Body of pancreas (tissue), 4 donors: ENCODE data around the gene LRRC8B. TPM values are rescaled to one million over a fixed set of nuclear protein-coding genes. Genes with fewer than 3 reads are reported as not detected.
"Not testable (repeated sequence)": the region's sequence is repeated elsewhere in the genome, so short reads cannot be mapped to it uniquely, and the experiment has no call there.

Experiments
- ATAC-seq: fragments of 150-250 bp; one replicate; pipeline ENCODE4 v1.9.1; 2016
- DNase-seq, 4 donors: peaks; one replicate each; pipeline ENCODE4 v3.0.0-alpha.2; 2019
- H3K27ac ChIP-seq, 4 donors: fragments of 200-600 bp; sonication (generic); 1 replicate in 3 of 4; 2 replicates in 1 of 4; pipeline versions ENCODE4 v1.5.1 to v1.6.1; 2016 to 2019; ENCODE audit warnings: mild to moderate bottlenecking in 1 of 4, mixed read lengths in 1 of 4, moderate library complexity in 1 of 4
- H3K27me3 ChIP-seq, 2 donors: fragments of 200-600 bp; sonication (generic); one replicate each; pipeline ENCODE4 v1.6.0; 2016; ENCODE audit warnings: mild to moderate bottlenecking in 1 of 2
- H3K36me3 ChIP-seq, 2 donors: fragments of 200-600 bp; sonication (generic); replicated peaks in 1 of 2; 2 replicates each; pipeline ENCODE4 v1.5.1; 2016; ENCODE audit warnings: low read depth in 2 of 2; ENCODE audit not compliant: insufficient read depth in 1 of 2
- H3K4me1 ChIP-seq: fragments of 200-600 bp; sonication (generic); one replicate; pipeline ENCODE4 v1.6.0; 2016
- H3K4me3 ChIP-seq, 2 donors: fragments of 200-600 bp; sonication (generic); 1 replicate in 1 of 2; 2 replicates in 1 of 2; pipeline ENCODE4 v1.5.1; 2016 to 2019
- H3K9me3 ChIP-seq, 3 donors: fragments of 200-600 bp; sonication (generic); 1 replicate in 2 of 3; 2 replicates in 1 of 3; pipeline ENCODE4 v1.5.1; 2016
- CTCF ChIP-seq, 7 experiments: fragments of 450-650 bp in 4 of 7; fragments of 200-600 bp in 3 of 7; sonication (generic) in 3 of 7; IDR thresholded peaks; one replicate each; pipeline ENCODE4 v1.5.1; 2016 to 2019; ENCODE audit warnings: antibody characterized with exemption in 7 of 7
- POLR2A ChIP-seq, 3 donors: fragments of 450-650 bp; IDR thresholded peaks; one replicate each; pipeline ENCODE4 v1.6.1; 2016; ENCODE audit warnings: antibody characterized with exemption in 3 of 3, mild to moderate bottlenecking in 2 of 3
- WGBS, 2 donors: methylation state at CpG; one replicate each; pipeline ENCODE4 v1.1.5; 2017; 5-methylcytosine and 5-hydroxymethylcytosine counted together
- intact Hi-C: fragments of 100-400 bp; cut with DNase I; formaldehyde crosslinking; loops from one replicate; pipeline ENCODE4 v1.15.1; 2023
- total RNA-seq, 2 donors: library from RNA; depleted of rRNA; stranded (reverse); fragments of >200 nt; gene quantifications; one replicate each; pipeline ENCODE4 v1.1.0, GENCODE V29; 2016

The LRRC8B gene
- total RNA-seq, 2 donors from 2014 or later = 6.0 to 23.4 TPM

- TF ChIP-seq POLR2A (IDR thresholded peaks at IDR 0.05) (no peak), CTCF (IDR thresholded peaks at IDR 0.05) (no peak)
- WGBS, 2 donors = 88% methylated on average over 1 of the region's 1 CpG
- intact Hi-C loops = no loop called here
- no peak overlapping the region for H3K27ac ChIP-seq
- H3K36me3 ChIP-seq = no peaks in the 10 kb centered on the region
- no peaks in the 10 kb centered on the region for H3K27me3 ChIP-seq
- H3K4me3 ChIP-seq = no peak overlapping the region
- DNase-seq = no peak
- peaks cover 0 to 3% (median 0%) of the 10 kb centered on the region in 3 donors for H3K9me3 ChIP-seq
- ATAC-seq = no peak
- no peaks in the 10 kb centered on the region for H3K4me1 ChIP-seq
Measured at GRCh38 chr1:89512996-89513720, 11.5 kb upstream of the LRRC8B start.

- intact Hi-C loops = no loop called here
Measured at GRCh38 chr1:89516055-89516454, 8.6 kb upstream of the LRRC8B start.

GRCh38 chr1:89518221-89518631, 6.4 kb upstream of the LRRC8B start:
- Histone ChIP-seq H3K36me3 (no peaks in the 10 kb centered on the region), H3K27ac (no peak overlapping the region), H3K4me3 (no peak overlapping the region), H3K4me1 (no peaks in the 10 kb centered on the region), H3K27me3 (no peaks in the 10 kb centered on the region), H3K9me3 (no peaks in the 10 kb centered on the region)
- peak; percentile 48 for ATAC-seq
- TF ChIP-seq POLR2A (IDR thresholded peaks at IDR 0.05) (no peak), CTCF (IDR thresholded peaks at IDR 0.05) (no peak)
- intact Hi-C loops = no loop called here
- 33 to 49% methylated on average over 3 of the region's 3 CpGs for WGBS, 2 donors
- peak in 1 of 4 donors; percentile 22 for DNase-seq

More at GRCh38 chr1:89516055-89516454, 8.6 kb upstream of the LRRC8B start:
- no peak for DNase-seq
- WGBS, 2 donors = 72 to 82% methylated on average over 4 of the region's 4 CpGs
- no peaks in the 10 kb centered on the region for H3K4me1 ChIP-seq
- TF ChIP-seq POLR2A (IDR thresholded peaks at IDR 0.05) (no peak), CTCF (IDR thresholded peaks at IDR 0.05) (no peak)
- H3K27ac ChIP-seq = no peak overlapping the region
- no peaks in the 10 kb centered on the region for H3K36me3 ChIP-seq
- no peaks in the 10 kb centered on the region for H3K9me3 ChIP-seq
- H3K4me3 ChIP-seq = no peak overlapping the region
- no peak for ATAC-seq
- H3K27me3 ChIP-seq = no peaks in the 10 kb centered on the region

- DNase-seq = peak in 3 of 4 donors; percentile 24 to 53 (median 35)
- intact Hi-C loops = no loop called here
- H3K4me1 ChIP-seq = peaks cover 7% of the 10 kb centered on the region
- peak; percentile 26 to 74 (median 61) for TF ChIP-seq CTCF (IDR thresholded peaks at IDR 0.05)
- TF ChIP-seq POLR2A (IDR thresholded peaks at IDR 0.05) = no peak
- H3K9me3 ChIP-seq = no peaks in the 10 kb centered on the region
- no peak overlapping the region for H3K27ac ChIP-seq
- no peak overlapping the region for H3K4me3 ChIP-seq
- no peaks in the 10 kb centered on the region for H3K36me3 ChIP-seq
- H3K27me3 ChIP-seq = no peaks in the 10 kb centered on the region
- no peak for ATAC-seq
- 93 to 100% methylated on average over 1 of the region's 1 CpG for WGBS, 2 donors
Measured at GRCh38 chr1:89519779-89520358, 4.8 kb upstream of the LRRC8B start.

GRCh38 chr1:89521977-89522376, 2.7 kb upstream of the LRRC8B start:
- intact Hi-C loops, ATAC-seq, H3K27me3 ChIP-seq, H3K36me3 ChIP-seq, H3K27ac ChIP-seq, H3K4me3 ChIP-seq, H3K9me3 ChIP-seq, DNase-seq: not testable (repeated sequence)
- H3K4me1 ChIP-seq = peaks cover 23% of the 10 kb centered on the region
- WGBS, 2 donors = 94 to 97% methylated on average over 4 to 6 of the region's 6 CpGs
